Measurements from ENCODE around the gene SNRPB.

SNRPB gene

DNA sequence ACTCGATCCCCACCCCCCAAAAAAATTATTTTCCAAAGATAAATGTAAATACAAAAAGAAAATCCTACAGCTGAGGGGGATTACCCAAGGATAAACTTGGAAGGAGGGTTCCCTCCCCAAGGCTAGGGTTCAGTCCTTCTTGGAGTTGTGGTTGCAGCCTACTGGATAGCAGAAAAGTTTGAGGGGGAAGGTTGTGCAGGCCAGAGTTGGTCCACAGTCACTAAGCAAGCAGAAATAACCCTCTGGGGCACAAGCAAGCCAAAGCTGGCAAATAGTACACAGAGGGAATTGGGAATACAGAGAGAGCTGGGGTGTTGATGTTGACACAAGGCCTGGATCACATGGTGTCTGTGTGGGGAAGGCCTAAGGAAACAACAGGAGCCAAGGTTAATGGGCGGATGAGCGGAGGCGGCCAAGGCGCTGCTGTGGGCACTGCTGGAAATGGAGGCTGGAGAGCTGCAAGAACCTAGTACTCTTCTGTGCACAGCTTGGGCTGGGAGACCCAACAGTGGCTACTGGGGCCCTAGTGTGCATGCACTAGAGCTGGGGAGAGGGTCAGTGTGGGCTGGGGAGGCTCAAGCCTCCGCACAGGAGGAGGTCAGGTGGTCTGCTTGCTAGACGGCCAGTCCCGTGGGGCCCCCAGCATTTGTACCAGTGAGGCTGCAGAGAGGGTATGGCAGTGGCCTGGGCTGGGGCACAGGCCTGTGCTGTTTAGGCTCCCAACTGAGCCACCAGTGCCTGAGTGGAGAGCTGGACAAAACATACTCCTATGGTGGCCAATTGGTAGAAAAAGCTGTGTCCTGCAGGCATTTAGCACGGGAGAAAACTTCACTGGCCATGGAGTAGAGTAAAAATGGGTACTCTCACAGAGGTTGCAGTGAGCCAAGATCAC, 5.5 kb upstream of the SNRPB start:
- DNase-seq (ENCODE audit: low spot score): no peak

DNA sequence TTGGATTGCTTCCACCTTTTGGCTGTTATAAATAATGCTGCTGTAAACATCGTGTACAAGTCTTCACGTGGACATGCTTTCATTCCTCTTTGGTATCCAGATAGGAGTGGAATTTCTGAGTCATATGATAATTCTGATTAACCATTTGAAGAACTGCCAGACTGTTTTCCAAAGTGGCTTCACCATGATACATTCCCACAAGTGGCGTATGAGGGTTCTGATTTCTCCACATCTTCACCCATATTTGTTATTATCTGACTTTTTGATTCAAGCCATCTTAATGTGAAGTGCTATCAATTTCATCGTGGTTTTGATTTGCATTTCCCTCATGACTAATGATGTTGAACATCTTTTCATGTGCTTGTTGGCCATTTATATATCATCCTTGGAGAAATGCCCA, 2.9 kb upstream of the SNRPB start:
- DNase-seq (ENCODE audit: low spot score): no peak

DNA sequence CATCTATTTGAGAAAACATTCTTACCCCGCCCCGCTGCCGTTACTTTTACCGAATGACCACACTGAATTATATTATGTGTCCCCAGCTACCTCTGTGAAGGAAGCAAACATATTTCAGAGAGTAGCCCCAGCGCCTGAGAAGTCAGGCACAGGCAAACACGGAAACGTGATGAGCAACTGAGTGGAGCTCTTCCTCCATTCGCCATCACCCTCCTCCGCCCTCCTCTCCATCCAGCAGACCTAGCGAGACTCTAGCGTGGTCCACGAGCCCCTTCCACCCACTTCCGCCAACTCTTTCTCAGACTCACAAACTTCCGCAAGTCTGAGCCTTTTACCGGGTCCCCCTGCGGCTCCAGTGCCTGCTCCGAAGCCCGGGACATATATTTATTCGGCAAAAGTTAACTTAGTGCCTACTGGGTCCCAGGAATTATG, 582 bp downstream of the SNRPB start:
- DNase-seq (ENCODE audit: low spot score): peak; percentile 68

DNA sequence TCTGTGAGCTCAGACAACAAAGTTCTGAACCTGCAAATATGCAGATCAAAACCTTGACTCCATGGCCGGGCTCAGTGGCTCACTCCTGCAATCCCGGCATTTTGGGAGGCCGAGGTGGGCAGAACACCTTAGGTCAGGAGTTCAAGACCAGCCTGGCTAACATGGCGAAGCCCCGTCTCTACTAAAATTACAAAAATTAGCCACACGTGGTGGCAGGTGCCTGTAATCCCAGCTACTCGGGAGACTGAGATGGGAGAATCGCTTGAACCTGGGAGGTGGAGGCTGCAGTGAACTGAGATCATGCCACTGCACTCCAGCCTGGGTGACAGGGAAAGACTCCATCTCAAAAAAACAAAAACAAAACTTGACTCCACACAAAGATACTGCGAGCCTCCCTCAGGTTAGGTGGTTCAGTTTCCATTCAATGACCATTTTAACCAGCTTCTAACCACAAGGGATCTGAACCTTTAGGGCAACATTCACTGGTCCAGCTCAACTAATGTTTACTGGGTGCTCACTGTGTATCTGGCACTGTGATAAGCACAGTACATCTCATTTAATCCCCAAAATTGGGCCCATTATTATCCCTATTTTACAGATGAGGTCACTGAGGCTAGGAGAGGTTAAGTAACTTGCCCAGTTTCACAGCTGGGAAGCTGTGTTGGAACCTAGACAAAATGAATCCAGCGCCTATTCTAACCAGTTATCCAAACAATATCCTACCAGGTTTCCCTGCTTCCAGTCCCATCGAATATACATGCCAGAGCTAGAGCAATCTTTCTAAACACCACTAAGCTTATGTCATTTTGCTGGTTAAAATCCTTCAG, 1.8 kb downstream of the SNRPB start:
- DNase-seq (ENCODE audit: low spot score): no peak

DNA sequence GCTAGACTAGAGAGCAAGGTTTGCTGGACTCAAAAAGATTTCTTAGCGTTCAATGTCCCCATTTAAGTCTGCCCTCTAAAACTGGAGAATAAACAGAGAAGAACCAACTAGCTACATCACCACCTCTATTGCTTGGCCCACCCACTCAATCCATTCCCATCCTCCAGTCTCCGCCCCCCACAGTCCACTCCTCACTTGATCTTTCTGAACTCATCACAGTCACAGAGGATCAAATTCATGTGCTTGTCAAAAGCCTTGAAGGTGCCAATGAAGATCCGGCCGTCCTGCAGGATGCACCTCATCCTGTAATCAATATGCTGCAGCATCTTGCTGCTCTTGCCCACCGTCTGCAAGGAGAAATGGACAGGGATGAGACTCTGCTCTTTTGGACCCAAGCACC, 3.2 kb downstream of the SNRPB start:
- DNase-seq (ENCODE audit: low spot score): no peak

DNA sequence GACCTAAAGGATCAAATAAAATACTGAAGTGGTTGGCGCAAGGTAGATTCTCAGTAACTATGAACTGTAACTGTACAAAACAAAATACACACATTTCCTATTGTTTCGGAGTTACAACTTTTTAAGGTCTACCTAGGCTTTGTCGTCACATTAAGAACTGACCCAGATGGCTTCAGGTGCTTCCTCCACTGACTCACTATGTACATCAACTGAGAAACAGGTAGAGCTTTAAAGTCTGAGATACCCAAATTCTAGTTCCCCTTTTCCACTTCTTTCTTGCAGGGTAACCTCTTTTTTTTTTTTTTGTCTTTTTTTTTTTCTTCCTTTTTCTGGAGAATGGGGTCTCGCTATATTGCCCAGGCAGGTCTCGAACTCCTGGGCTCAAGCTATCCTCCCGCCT, 5.5 kb downstream of the SNRPB start:
- no peak for DNase-seq (ENCODE audit: low spot score)

DNA sequence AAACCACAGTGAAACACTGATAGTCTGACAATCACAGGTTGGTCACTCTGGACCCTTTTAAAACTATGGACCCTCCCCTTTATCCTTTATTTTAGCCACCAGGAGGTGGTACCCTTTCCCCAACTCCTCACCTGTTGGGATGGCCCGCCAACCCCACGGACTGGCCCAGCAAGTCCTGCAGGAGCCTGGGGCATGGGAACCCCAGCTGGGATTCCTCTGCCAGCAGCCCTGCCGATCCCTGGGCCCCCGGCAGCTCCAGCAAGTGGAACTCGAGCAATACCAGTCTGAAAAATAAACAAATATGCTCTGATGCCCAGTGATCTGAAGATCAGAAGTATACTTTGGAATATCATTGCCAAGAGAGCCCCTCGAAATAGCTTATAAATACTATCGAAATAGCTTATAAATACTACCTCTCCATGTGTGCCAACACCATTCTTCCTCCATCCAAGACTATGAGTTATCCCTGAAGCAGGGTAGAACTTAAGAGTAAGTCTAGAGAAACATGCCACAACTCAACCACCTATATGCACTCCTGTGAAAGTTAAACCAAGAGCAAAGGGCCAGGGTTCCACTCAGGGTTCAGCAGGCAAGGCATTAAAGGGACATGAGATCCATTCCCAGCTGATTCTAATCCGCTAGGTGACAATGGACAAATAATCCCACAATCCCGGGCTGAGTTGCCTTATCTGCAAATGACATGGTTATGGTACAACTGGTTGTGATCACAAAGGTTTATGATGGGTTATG, 6.8 kb downstream of the SNRPB start:
- DNase-seq (ENCODE audit: low spot score): no peak

DNA sequence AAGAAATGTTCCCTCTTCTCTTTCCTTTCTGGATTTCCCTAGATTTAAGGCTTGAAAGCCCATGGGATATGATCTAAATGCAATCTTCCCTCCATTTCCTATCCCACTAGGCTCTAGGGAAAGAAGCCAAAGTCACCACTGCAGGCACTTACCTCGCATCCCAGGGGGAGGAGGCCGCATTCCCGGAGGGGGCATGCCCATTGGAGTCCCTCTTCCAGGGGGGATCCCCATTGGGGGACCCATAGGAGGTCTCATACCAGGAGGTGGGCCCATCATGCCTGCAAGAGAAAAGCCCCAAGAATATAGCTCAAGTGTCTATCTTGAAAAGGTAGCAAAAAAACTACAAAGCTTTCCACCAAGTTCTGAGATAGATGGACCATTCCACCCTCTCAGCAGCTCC, 8.1 kb downstream of the SNRPB start:
- DNase-seq (ENCODE audit: low spot score): no peak

DNA sequence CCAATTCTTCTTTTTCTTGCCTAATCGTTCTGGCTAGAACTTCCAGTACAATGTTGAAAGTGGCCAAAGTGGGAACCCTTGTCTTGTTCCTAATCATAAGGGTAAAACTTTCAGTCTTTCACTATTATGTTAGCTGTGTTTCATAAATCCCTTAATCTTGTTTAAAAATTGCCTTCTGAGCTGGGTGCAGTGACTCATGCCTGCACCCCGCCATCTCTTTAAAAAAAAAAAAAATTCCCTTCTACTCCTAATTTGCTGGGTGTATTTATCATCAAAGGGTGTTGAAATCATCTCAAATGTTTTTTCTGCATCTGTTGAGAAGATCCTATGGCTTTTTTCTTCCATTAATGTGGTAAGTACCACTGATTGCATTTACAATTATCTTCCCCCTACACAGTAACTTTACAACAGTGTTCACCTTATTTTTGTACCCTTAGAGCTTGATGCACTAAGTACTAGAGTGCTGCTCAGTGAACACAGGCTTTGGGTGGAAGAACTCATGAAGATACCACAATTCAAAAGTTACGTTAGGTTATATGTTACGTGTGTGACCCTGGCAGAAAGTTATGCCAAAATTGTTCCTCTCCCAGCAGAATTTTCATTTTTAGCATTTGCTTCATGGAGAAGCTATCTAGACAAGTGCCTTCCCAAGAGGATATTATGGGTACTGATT, 9.7 kb downstream of the SNRPB start:
- DNase-seq (ENCODE audit: low spot score): no peak

DNA sequence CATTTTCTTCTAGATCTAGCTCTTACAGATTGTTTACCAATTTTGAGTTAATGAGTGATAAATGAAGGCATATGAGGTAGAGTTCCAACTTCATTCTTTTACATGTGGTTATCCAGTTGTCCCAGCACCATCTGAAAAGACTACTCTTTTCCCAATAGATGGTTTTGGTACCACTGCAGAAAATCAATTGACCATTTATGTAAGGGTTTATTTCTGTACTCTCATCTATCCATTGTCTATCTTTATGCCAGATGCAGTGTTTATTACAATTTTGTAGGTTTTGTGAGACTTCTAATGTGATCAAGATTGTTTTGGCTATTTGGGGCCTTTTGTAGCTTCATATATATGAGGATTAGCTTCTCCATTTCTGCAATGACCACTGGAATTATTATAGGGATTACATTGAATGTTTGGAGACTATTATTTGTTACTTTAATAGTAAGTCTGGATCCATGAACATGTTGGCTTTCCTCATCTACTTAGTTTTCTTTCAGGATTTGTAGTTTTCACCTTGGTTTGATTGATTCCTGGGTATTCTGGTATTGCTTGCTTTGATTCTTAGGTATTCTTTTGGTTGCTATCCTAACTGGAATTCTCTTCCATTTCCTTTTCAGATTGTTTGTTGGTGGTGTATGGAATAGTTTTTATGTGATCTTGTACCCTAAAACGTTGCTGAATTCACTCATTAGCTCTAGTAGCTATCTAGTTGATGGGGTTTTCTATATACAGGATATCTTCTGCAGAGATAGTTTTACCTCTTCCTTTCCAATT, 10.4 kb downstream of the SNRPB start:
- DNase-seq (ENCODE audit: low spot score): no peak

DNA sequence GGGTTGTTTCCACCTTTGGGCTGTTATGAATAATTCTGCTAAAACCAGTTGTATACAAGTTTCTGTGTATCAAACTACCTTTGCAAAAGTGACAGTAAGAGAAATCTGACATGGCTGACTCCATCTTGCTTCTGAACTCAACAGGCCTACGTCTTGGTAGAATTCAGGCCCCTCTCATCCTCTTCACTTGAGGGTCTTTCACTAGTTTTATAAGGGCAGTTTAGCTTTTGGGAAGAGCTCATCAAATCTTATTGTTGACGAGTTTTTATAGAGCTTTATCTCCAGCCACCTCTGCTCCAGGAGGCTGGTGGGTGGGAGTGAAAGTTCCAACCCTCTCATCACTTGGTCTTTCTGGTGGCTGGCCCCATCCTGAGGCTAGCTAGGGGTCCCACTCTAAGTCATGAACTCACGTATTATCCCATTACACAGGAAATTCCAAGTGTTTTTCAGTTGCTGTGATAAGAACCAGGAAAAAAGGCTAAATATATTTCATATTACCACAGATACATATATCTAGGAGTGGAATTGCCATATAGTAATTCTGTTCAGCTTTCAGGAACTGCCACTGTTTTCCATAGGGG, 11.6 kb downstream of the SNRPB start:
- no peak for DNase-seq (ENCODE audit: low spot score)

DNA sequence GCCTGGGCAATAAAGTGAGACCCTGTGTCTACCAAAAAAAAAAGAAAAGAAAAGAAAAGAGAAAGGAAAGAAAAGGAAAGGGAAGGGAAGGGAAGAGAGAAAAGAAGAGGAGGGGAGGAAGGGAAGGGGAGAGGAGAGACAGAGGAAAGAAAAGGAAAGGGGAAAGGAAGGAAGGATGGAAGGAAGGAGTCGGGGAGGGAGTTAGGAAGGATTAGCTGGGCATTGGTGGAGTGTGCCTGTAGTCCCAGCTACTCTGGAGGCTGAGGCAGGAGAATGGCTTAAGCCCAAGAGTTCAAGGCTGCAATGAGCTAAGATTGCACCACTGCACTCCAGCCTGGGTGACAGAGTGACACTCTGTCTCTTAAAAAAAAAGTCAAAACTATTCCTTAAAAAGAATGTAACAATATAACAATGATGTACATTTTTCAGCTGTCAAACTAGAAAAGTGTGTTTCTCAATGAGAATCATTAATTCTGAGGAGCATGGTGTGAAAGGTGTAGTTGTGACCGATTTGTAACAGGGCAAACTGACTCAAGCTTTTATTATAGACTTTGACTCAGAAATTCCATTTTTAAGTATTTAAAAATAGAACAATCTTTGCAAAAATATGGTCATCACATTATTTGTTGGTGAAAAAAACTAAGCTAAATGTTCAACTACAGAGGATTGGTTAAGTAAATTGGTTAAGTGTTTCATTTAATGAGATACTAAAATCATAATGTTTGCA, 14.7 kb downstream of the SNRPB start:
- DNase-seq (ENCODE audit: low spot score): no peak

DNA sequence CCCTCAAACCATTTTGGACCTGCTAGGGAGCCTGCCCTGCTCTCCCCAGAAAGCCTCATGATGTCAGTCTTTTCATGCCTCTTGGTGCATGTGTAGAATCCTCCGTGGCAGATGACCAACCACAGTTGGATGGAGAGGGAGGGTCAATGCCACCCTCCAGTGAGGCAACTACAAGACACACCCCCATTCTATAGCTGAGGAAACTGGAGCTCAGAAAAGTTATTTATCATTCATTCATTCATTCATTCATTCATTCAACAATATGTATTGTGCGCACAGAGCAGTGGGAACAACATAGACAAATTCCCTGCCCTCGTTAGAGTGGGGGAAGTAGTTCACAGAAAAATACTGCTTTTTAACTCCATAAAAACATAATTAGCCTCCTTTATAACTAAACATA, 16.8 kb downstream of the SNRPB start:
- no peak for DNase-seq (ENCODE audit: low spot score)

DNA sequence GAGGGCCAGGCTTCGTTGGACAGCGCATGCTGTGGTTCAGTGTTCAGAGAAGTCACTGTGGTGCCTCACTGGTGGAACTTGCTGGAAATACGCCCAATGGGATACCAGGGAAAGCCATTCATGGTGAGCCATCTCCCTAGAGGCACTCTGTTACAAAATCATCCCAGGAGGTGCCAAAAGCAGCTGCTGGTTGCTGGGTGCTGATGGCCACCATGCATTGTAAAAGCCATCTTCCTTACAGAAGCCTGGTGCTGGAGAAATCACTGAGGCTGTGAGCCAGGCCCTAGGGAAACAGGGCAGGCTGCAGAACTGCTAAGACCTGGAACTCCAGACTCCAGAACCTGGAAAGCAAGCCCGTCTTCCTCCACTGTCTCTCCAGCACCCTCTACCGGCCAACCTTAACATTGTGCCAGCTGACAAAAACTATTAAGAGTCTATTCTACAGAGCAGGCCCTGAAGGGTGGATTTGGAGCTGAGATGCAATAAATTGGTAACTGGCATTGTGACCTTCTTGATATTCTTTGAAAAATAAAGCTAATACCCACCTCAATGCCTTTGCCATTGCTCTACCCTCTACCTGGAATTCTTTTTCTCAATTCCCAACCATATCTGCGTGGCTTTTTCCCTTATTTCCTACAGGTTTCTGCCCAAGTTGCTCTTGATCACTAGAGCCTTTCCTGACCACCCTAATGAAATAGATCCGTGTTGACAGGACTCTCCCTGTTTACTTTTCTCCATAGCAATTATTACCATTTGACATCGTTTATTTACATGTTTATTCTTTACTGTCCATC, 18.5 kb downstream of the SNRPB start:
- peak; percentile 79 for DNase-seq (ENCODE audit: low spot score)

DNA sequence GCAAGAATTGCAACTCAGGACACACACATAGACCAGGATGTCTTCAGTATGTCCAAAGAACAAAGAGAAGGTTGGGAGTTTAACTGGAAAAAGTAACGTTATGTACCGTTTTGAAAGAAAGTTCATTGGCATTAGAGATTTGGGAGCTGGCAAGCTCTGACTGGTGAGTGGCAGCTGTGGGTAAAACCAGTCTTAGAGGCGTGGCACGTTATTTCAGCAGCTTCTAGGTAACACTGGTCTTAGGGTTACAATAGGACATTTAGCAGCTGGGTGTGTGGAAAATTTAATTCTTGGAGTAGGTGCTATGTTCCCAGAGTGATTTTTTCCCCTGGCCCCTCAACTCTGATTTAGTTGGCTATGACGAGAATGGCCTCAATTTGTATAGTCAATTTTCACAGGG, 19.2 kb downstream of the SNRPB start:
- DNase-seq (ENCODE audit: low spot score): no peak

DNA sequence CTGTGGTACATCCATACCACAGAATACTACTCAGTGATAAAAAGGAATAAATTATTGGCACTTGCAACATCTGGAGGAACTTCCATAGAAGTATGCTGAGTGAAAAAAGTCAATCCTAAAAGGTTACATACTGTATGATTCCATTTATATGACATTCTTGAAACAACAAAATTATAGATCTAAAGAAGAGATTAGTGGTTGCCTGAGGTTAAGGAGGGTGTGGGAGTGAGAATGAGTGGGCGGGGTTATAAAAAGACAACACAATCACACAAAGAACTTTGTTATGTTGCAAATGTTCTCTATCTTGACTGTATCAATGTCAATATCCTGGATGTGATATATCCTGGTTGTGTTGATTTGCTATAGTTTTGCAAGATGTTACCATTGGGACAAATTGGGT, 21.2 kb downstream of the SNRPB start:
- DNase-seq (ENCODE audit: low spot score): no peak

DNA sequence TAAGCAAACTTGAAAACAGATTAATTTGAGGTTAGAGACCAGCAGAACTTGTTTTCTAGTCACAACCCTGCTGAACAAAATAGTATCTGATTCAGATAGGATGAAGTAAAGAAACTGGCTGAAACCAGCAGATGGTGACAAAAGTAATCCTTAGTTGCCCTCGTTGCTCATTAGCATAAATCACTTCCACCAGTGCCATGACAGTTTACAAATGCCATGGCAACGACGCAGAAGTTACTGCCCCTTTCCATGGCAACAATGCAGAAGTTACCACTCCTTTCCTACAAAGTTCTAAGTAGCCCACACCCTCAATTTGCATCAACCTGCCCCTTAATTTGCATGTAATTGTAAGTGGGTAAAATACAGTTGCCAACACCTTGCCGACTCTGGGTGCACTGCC, 23.7 kb downstream of the SNRPB start:
- DNase-seq (ENCODE audit: low spot score): no peak

DNA sequence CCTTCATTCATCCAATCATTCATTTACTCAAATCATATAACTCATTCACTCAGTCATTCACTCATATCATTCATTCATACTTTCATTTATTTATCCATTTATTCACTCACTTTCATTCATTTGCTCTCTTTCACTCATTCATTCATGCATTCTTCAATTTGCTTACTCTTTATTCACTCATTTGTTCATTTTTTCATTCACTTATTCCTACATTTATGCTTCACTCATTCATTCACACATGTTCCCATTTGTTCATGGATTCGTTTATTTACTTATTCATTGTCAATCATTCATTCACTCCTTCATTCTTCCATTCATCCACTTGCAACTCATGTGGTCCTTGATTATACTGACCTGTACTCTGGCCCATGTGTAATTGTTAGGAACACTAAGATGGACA, 39.4 kb downstream of the SNRPB start:
- DNase-seq (ENCODE audit: low spot score): no peak

DNA sequence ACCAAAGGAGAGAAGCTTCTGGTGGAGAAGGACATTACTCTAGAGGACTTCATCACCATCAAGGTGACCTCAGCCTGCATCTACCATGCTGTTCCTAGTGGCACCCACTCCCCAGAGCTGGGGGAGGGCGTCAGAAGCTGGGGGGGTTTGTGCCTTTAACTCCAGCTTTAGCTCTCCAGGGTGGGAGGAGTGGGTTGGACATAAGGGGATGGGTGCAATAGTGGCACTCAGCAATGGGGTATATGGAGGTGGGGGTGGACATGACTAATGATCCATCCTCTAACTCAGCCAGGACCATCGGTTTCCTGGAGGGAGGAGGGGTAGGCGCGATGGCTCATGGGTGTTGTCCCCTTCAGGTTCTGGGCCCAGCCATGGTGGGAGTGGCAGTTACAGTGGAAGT, 40.1 kb downstream of the SNRPB start:
- DNase-seq (ENCODE audit: low spot score): no peak
